ENCODE results near the gene GABBR2.

Gene GABBR2

GRCh38 chr9:98396236-98396635, 312.5 kb downstream of the GABBR2 start:
- TF ChIP-seq JUND (IDR thresholded peaks at IDR 0.05; ENCODE audit: low read depth), result no peak
- in situ Hi-C loops (cut with HindIII; ENCODE audit: low pct_unique_long_range_greater_than_20kb, low sequenced_read_pairs), result no loop called here
- no peak for DNase-seq (ENCODE audit: low read depth in 1 of 2, low spot score in 1 of 2)

- no peak for DNase-seq (ENCODE audit: low read depth in 1 of 2, low spot score in 1 of 2)
- in situ Hi-C loops (cut with HindIII; ENCODE audit: low pct_unique_long_range_greater_than_20kb, low sequenced_read_pairs), result no loop called here
- TF ChIP-seq JUND (IDR thresholded peaks at IDR 0.05; ENCODE audit: low read depth), result no peak
Observed at GRCh38 chr9:98391867-98392266, 316.9 kb downstream of the GABBR2 start.

- in situ Hi-C loops (cut with HindIII; ENCODE audit: low pct_unique_long_range_greater_than_20kb, low sequenced_read_pairs), result no loop called here
Observed at GRCh38 chr9:98391406-98391805, 317.3 kb downstream of the GABBR2 start.

GRCh38 chr9:98385751-98386150, 323.0 kb downstream of the GABBR2 start:
- no peak for TF ChIP-seq JUND (IDR thresholded peaks at IDR 0.05; ENCODE audit: low read depth)
- no peak for DNase-seq (ENCODE audit: low read depth in 1 of 2, low spot score in 1 of 2)
- in situ Hi-C loops (cut with HindIII; ENCODE audit: low pct_unique_long_range_greater_than_20kb, low sequenced_read_pairs), result no loop called here

More at GRCh38 chr9:98391406-98391805, 317.3 kb downstream of the GABBR2 start:
- no peak for TF ChIP-seq JUND (IDR thresholded peaks at IDR 0.05; ENCODE audit: low read depth)
- DNase-seq (ENCODE audit: low read depth in 1 of 2, low spot score in 1 of 2), result no peak

- DNase-seq (ENCODE audit: low read depth in 1 of 2, low spot score in 1 of 2), result no peak
- no peak for TF ChIP-seq JUND (IDR thresholded peaks at IDR 0.05; ENCODE audit: low read depth)
- in situ Hi-C loops (cut with HindIII; ENCODE audit: low pct_unique_long_range_greater_than_20kb, low sequenced_read_pairs), result no loop called here
Observed at GRCh38 chr9:98383758-98384157, 325.0 kb downstream of the GABBR2 start.

- in situ Hi-C loops (cut with HindIII; ENCODE audit: low pct_unique_long_range_greater_than_20kb, low sequenced_read_pairs), result no loop called here
- TF ChIP-seq JUND (IDR thresholded peaks at IDR 0.05; ENCODE audit: low read depth), result no peak
- no peak for DNase-seq (ENCODE audit: low read depth in 1 of 2, low spot score in 1 of 2)
Observed at GRCh38 chr9:98381311-98382103, 327.2 kb downstream of the GABBR2 start.

GRCh38 chr9:98380065-98380681, 328.6 kb downstream of the GABBR2 start:
- in situ Hi-C loops (cut with HindIII; ENCODE audit: low pct_unique_long_range_greater_than_20kb, low sequenced_read_pairs), result no loop called here
- TF ChIP-seq JUND (IDR thresholded peaks at IDR 0.05; ENCODE audit: low read depth), result no peak
- no peak for DNase-seq (ENCODE audit: low read depth in 1 of 2, low spot score in 1 of 2)

- no peak for TF ChIP-seq JUND (IDR thresholded peaks at IDR 0.05; ENCODE audit: low read depth)
- in situ Hi-C loops (cut with HindIII; ENCODE audit: low pct_unique_long_range_greater_than_20kb, low sequenced_read_pairs), result no loop called here
- DNase-seq (ENCODE audit: low read depth in 1 of 2, low spot score in 1 of 2), result no peak
Observed at GRCh38 chr9:98379572-98379971, 329.2 kb downstream of the GABBR2 start.

GRCh38 chr9:98378794-98379193, 329.9 kb downstream of the GABBR2 start:
- no peak for DNase-seq (ENCODE audit: low read depth in 1 of 2, low spot score in 1 of 2)
- in situ Hi-C loops (cut with HindIII; ENCODE audit: low pct_unique_long_range_greater_than_20kb, low sequenced_read_pairs), result no loop called here
- TF ChIP-seq JUND (IDR thresholded peaks at IDR 0.05; ENCODE audit: low read depth), result no peak

- no peak for TF ChIP-seq JUND (IDR thresholded peaks at IDR 0.05; ENCODE audit: low read depth)
- in situ Hi-C loops (cut with HindIII; ENCODE audit: low pct_unique_long_range_greater_than_20kb, low sequenced_read_pairs), result no loop called here
Observed at GRCh38 chr9:98378206-98378780, 330.4 kb downstream of the GABBR2 start.

GRCh38 chr9:98375138-98375726, 333.5 kb downstream of the GABBR2 start:
- no peak for DNase-seq (ENCODE audit: low read depth in 1 of 2, low spot score in 1 of 2)

More at GRCh38 chr9:98378206-98378780, 330.4 kb downstream of the GABBR2 start:
- DNase-seq (ENCODE audit: low read depth in 1 of 2, low spot score in 1 of 2), result no peak

GRCh38 chr9:98374385-98375051, 334.2 kb downstream of the GABBR2 start:
- in situ Hi-C loops (cut with HindIII; ENCODE audit: low pct_unique_long_range_greater_than_20kb, low sequenced_read_pairs), result no loop called here
- no peak for DNase-seq (ENCODE audit: low read depth in 1 of 2, low spot score in 1 of 2)
- no peak for TF ChIP-seq JUND (IDR thresholded peaks at IDR 0.05; ENCODE audit: low read depth)

More at GRCh38 chr9:98375138-98375726, 333.5 kb downstream of the GABBR2 start:
- TF ChIP-seq JUND (IDR thresholded peaks at IDR 0.05; ENCODE audit: low read depth), result no peak
- in situ Hi-C loops (cut with HindIII; ENCODE audit: low pct_unique_long_range_greater_than_20kb, low sequenced_read_pairs), result no loop called here

Measured in T47D (cell line).